MCF 10A (cell line): ENCODE results near the gene PLXNA1. TPM values are rescaled to one million over a fixed set of nuclear protein-coding genes. Genes with fewer than 3 reads are reported as not detected.

Source experiments
- BruUV-seq: library from RNA; stranded (reverse); fragments of 400-500 nt; replicated peaks from 2 replicates; lab custom pipeline; 2021; lab: Mats Ljungman, UMichigan
- CTCF ChIA-PET: fragments of 300-600 bp; sonication (Branson Sonifier 250); formaldehyde crosslinking; extraction: SDS; loops from one replicate; lab custom pipeline; 2021; ENCODE audit warnings: antibody characterized with exemption, inconsistent platforms; lab: Yijun Ruan, JAX
- POLR2A ChIA-PET: fragments of 300-600, 350-650 bp; sonication (Branson Sonifier 250); formaldehyde crosslinking; extraction: SDS; loops from one replicate; lab custom pipeline; 2020; ENCODE audit warnings: antibody characterized with exemption, inconsistent platforms; lab: Yijun Ruan, JAX
- DNase-seq: peaks from one replicate; pipeline ENCODE4 v3.0.0-alpha.2; 2018; ENCODE audit not compliant: unreplicated experiment
- H3K27ac Mint-ChIP-seq: one replicate; pipeline ENCODE4 v1.8.0; 2022; ENCODE audit warnings: mild to moderate bottlenecking, low read depth, mixed read lengths; ENCODE audit not compliant: unreplicated experiment
- H3K27me3 Mint-ChIP-seq: one replicate; pipeline ENCODE4 v1.8.0; 2022; ENCODE audit warnings: mixed read lengths; ENCODE audit not compliant: insufficient read depth, unreplicated experiment
- H3K36me3 Mint-ChIP-seq: one replicate; pipeline ENCODE4 v1.8.0; 2022; ENCODE audit warnings: mild to moderate bottlenecking, moderate library complexity, mixed read lengths; ENCODE audit not compliant: insufficient read depth, unreplicated experiment
- H3K4me1 Mint-ChIP-seq: one replicate; pipeline ENCODE4 v1.8.0; 2022; ENCODE audit warnings: mixed read lengths; ENCODE audit not compliant: insufficient read depth, unreplicated experiment
- H3K4me3 Mint-ChIP-seq: one replicate; pipeline ENCODE4 v1.8.0; 2022; ENCODE audit warnings: mild to moderate bottlenecking, moderate library complexity, mixed read lengths; ENCODE audit not compliant: unreplicated experiment
- H3K9me3 Mint-ChIP-seq: one replicate; pipeline ENCODE4 v1.8.0; 2022; ENCODE audit warnings: mixed read lengths; ENCODE audit not compliant: unreplicated experiment
- intact Hi-C: fragments of 100-400 bp; cut with micrococcal nuclease; formaldehyde crosslinking; loops from 2 replicates; pipeline ENCODE4 v1.14.1; 2022
- total RNA-seq: library from RNA; stranded (reverse); gene quantifications from 2 replicates; pipeline ENCODE4 v1.2.3, GENCODE V29; 2022
- TF ChIP-seq, protein P1 (sequence below): fragments of 200-600 bp; IDR thresholded peaks from one replicate; pipeline ENCODE4 v1.8.0; 2022; ENCODE audit warnings: antibody characterized with exemption, mild to moderate bottlenecking; ENCODE audit not compliant: unreplicated experiment

Gene PLXNA1
- total RNA-seq, 1 experiment from 2014 or later: 48.4 TPM

DNA sequence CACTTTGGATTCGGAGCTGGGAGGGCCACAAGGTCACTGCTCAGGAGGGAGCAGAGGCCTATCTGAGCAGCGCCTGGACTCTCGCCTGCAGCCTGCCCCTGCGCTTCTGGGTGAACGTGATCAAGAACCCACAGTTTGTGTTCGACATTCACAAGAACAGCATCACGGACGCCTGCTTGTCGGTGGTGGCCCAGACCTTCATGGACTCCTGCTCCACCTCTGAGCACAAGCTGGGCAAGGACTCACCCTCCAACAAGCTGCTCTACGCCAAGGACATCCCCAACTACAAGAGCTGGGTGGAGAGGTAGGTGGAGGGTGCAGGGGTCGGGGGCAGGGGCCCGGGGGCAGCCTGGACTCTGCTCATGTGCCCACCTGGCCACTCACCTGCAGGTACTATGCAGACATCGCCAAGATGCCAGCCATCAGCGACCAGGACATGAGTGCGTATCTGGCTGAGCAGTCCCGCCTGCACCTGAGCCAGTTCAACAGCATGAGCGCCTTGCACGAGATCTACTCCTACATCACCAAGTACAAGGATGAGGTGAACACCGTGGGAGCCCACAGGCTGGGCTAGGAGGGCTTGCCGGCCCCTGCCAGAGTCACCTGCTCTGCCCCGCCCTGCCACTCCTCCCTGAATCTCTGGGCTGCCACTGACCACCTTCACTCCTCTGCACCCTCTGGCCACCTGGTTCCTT lies 49.5 kb downstream of the PLXNA1 start:
- TF ChIP-seq, protein P1, sequence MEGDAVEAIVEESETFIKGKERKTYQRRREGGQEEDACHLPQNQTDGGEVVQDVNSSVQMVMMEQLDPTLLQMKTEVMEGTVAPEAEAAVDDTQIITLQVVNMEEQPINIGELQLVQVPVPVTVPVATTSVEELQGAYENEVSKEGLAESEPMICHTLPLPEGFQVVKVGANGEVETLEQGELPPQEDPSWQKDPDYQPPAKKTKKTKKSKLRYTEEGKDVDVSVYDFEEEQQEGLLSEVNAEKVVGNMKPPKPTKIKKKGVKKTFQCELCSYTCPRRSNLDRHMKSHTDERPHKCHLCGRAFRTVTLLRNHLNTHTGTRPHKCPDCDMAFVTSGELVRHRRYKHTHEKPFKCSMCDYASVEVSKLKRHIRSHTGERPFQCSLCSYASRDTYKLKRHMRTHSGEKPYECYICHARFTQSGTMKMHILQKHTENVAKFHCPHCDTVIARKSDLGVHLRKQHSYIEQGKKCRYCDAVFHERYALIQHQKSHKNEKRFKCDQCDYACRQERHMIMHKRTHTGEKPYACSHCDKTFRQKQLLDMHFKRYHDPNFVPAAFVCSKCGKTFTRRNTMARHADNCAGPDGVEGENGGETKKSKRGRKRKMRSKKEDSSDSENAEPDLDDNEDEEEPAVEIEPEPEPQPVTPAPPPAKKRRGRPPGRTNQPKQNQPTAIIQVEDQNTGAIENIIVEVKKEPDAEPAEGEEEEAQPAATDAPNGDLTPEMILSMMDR: no peak
- no TSS peak for BruUV-seq
- Mint-ChIP-seq H3K4me1 (peaks cover 15% of the 10 kb centered on the region), H3K36me3 (peaks cover 24% of the 10 kb centered on the region), H3K9me3 (no peaks in the 10 kb centered on the region), H3K27ac (no peak overlapping the region), H3K4me3 (no peak overlapping the region), H3K27me3 (no peaks in the 10 kb centered on the region)
- intact Hi-C loops: no loop called here
- ChIA-PET POLR2A (no interaction called here), CTCF (interaction anchor here (1.1 to 1.4 kb wide), 2 partner anchors 12 to 281 kb away, joined by 3 to 4 read pairs; no protein-coding TSS in a partner anchor)
- DNase-seq: no peak

Other genes starting within 250 kb of the PLXNA1 start
- gene PRR23E, start 210.0 kb downstream of the PLXNA1 start, total RNA-seq: not detected in 2 replicates